Stomach (tissue), 9 donors: ENCODE data around the gene MALT1. TPM values are rescaled to one million over a fixed set of nuclear protein-coding genes. Genes with fewer than 3 reads are reported as not detected.

Experiments used
- DNase-seq, 2 donors: peaks; one replicate each; pipeline versions ENCODE4 v3.0.0 to v3.0.0-alpha.2; 2013 to 2019
- H3K27ac ChIP-seq, 5 donors: fragments of 200-600 bp in 4 of 5; sonication (generic) in 4 of 5; one replicate each; pipeline ENCODE4 v1.5.1; 2013 to 2019; ENCODE audit warnings: mild to moderate bottlenecking in 1 of 5, moderate library complexity in 1 of 5
- H3K27me3 ChIP-seq, 3 donors: fragments of 200-600 bp; sonication (generic); one replicate each; pipeline ENCODE4 v1.5.1; 2017 to 2019; ENCODE audit warnings: mixed run types in 1 of 3
- H3K36me3 ChIP-seq, 4 donors: fragments of 200-600 bp; sonication (generic); 1 replicate in 3 of 4; 2 replicates in 1 of 4; pipeline ENCODE4 v1.5.1; 2016 to 2019
- H3K4me1 ChIP-seq, 4 donors: fragments of 200-600 bp; sonication (generic); one replicate each; pipeline ENCODE4 v1.5.1; 2016 to 2019
- H3K4me3 ChIP-seq, 4 donors: fragments of 200-600 bp; sonication (generic) in 3 of 4; one replicate each; pipeline ENCODE4 v1.5.1; 2016 to 2019; ENCODE audit warnings: mild to moderate bottlenecking in 1 of 4
- H3K9me3 ChIP-seq, 4 donors: fragments of 200-600 bp; sonication (generic); one replicate each; pipeline ENCODE4 v1.5.1; 2016 to 2019
- EP300 ChIP-seq: sonication (generic); formaldehyde crosslinking; IDR thresholded peaks from one replicate; pipeline ENCODE4 v1.6.1; 2017; ENCODE audit warnings: antibody characterized with exemption
- POLR2A ChIP-seq, 4 donors: fragments of 450-650 bp; IDR thresholded peaks; one replicate each; pipeline ENCODE4 v1.6.1; 2016; ENCODE audit warnings: antibody characterized with exemption in 4 of 4, control low read depth in 2 of 4, mild to moderate bottlenecking in 1 of 4, moderate library complexity in 1 of 4
- POLR2AphosphoS5 ChIP-seq, 3 donors: sonication (generic); formaldehyde crosslinking; IDR thresholded peaks; one replicate each; pipeline ENCODE4 v1.6.1; 2016; ENCODE audit warnings: antibody characterized with exemption in 3 of 3
- WGBS, 5 donors: extraction: QIAGEN DNeasy Blood & Tissue Kit in 3 of 5; methylation state at CpG; one replicate each; pipeline versions ENCODE4 v1.1.5 to v1.1.7; 2013 to 2018; 5-methylcytosine and 5-hydroxymethylcytosine counted together
- intact Hi-C: fragments of 100-400 bp; cut with DNase I; formaldehyde crosslinking; loops from one replicate; pipeline ENCODE4 v1.15.1; 2023; ENCODE audit warnings: low total_unique reads
- polyA plus RNA-seq, 3 donors: library from polyadenylated mRNA; stranded (reverse); fragments of 200-250 nt; gene quantifications; one replicate each; pipeline ENCODE4 v1.2.3, GENCODE V29; 2013
- total RNA-seq, 5 donors: library from RNA; depleted of rRNA; stranded (reverse); fragments of >200 nt; gene quantifications; one replicate each; pipeline versions ENCODE4 v1.1.0 to v1.2.3, GENCODE V29; 2014 to 2016
- TF ChIP-seq, protein P1 (sequence below), 7 experiments: fragments of 450-650 bp in 4 of 7; fragments of 200-600 bp in 3 of 7; sonication (generic) in 3 of 7; IDR thresholded peaks; one replicate each; pipeline ENCODE4 v1.5.1; 2016 to 2019; ENCODE audit warnings: antibody characterized with exemption in 7 of 7, control low read depth in 2 of 7, mild to moderate bottlenecking in 1 of 7
- donor health status: healthy with polysubstance abuse.
- donor health status: Bipolar disorder and iron deficiency.
- donor health status: healthy.

MALT1 gene
- total and polyA plus RNA-seq, 8 donors = 4.9 to 85.7 (median 13.8) TPM

DNA sequence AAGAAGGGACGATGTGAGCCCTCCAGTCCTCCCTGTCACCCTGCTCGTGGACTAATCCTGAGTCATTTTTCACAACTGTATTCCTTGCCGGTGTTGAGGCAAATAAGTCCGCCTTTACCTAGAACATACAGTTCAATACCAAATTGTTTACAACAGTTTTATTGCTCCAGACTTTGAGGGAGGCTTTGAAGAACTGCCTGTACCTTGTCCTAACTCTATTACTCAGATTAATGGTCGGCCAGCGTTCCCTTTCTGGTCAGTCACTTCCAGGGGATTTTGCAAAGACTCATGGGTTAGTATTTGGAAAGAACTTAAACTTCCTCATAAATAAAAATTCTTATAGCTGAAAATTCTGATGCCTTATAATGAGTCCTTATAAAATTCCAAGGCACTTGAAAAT, 108.3 kb downstream of the MALT1 start:
- intact Hi-C loops = no loop called here
- no peaks in the 10 kb centered on the region for H3K27me3 ChIP-seq
- no peak overlapping the region for H3K4me3 ChIP-seq
- H3K9me3 ChIP-seq = no peaks in the 10 kb centered on the region
- no peaks in the 10 kb centered on the region for H3K36me3 ChIP-seq
- no peak overlapping the region for H3K27ac ChIP-seq
- 75 to 88% (median 83%) methylated on average over 6 of the region's 6 CpGs for WGBS, 5 donors
- no peak for DNase-seq
- TF ChIP-seq, protein P1, sequence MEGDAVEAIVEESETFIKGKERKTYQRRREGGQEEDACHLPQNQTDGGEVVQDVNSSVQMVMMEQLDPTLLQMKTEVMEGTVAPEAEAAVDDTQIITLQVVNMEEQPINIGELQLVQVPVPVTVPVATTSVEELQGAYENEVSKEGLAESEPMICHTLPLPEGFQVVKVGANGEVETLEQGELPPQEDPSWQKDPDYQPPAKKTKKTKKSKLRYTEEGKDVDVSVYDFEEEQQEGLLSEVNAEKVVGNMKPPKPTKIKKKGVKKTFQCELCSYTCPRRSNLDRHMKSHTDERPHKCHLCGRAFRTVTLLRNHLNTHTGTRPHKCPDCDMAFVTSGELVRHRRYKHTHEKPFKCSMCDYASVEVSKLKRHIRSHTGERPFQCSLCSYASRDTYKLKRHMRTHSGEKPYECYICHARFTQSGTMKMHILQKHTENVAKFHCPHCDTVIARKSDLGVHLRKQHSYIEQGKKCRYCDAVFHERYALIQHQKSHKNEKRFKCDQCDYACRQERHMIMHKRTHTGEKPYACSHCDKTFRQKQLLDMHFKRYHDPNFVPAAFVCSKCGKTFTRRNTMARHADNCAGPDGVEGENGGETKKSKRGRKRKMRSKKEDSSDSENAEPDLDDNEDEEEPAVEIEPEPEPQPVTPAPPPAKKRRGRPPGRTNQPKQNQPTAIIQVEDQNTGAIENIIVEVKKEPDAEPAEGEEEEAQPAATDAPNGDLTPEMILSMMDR (IDR thresholded peaks at IDR 0.05) = no peak
- TF ChIP-seq EP300 = no peak
- TF ChIP-seq POLR2A (IDR thresholded peaks at IDR 0.05) = no peak
- no peak for TF ChIP-seq POLR2AphosphoS5 (IDR thresholded peaks at IDR 0.05)
- peaks cover 0 to 7% (median 3%) of the 10 kb centered on the region in 4 donors for H3K4me1 ChIP-seq

GRCh38 chr18:58780045-58780444, 108.8 kb downstream of the MALT1 start:
- H3K4me3 ChIP-seq = no peak overlapping the region
- H3K9me3 ChIP-seq = no peaks in the 10 kb centered on the region
- TF ChIP-seq EP300 (no peak), POLR2A (IDR thresholded peaks at IDR 0.05) (no peak)
- TF ChIP-seq, protein P1 (IDR thresholded peaks at IDR 0.05) = no peak
- no peaks in the 10 kb centered on the region for H3K36me3 ChIP-seq
- H3K27ac ChIP-seq = no peak overlapping the region
- intact Hi-C loops = loop anchor here (5.0 kb wide), 1 partner anchor 277 kb away; no protein-coding TSS in a partner anchor
- no peak for DNase-seq
- peaks cover 5 to 12% (median 8%) of the 10 kb centered on the region in 4 donors for H3K4me1 ChIP-seq
- no peaks in the 10 kb centered on the region for H3K27me3 ChIP-seq
- WGBS, 5 donors = 71 to 82% (median 78%) methylated on average over 10 of the region's 10 CpGs

GRCh38 chr18:58781627-58782194, 110.4 kb downstream of the MALT1 start:
- Histone ChIP-seq H3K9me3 (no peaks in the 10 kb centered on the region), H3K27me3 (no peaks in the 10 kb centered on the region), H3K4me1 (peaks cover 14 to 22% (median 19%) of the 10 kb centered on the region in 4 donors), H3K36me3 (no peaks in the 10 kb centered on the region), H3K27ac (no peak overlapping the region), H3K4me3 (no peak overlapping the region)
- 20 to 24% (median 23%) methylated on average over 10 of the region's 10 CpGs for WGBS, 5 donors
- intact Hi-C loops = loop anchor here (5.0 kb wide), 1 partner anchor 276 kb away; no protein-coding TSS in a partner anchor
- DNase-seq = peak; percentile 77 to 92
- TF ChIP-seq, protein P1 (IDR thresholded peaks at IDR 0.05) = peak in 6 of 7 experiments; percentile 67 to 98 (median 86)
- TF ChIP-seq EP300 = no peak
- TF ChIP-seq POLR2A (IDR thresholded peaks at IDR 0.05) = no peak
- no peak for TF ChIP-seq POLR2AphosphoS5 (IDR thresholded peaks at IDR 0.05)

- Histone ChIP-seq H3K4me3 (no peak overlapping the region), H3K4me1 (peaks cover 14 to 36% (median 32%) of the 10 kb centered on the region in 4 donors), H3K27me3 (no peaks in the 10 kb centered on the region), H3K9me3 (no peaks in the 10 kb centered on the region), H3K27ac (peak overlapping the region in 2 of 5 donors; percentile 7 to 64), H3K36me3 (no peaks in the 10 kb centered on the region)
- intact Hi-C loops = loop anchor here (5.0 kb wide), 1 partner anchor 273 kb away; no protein-coding TSS in a partner anchor
- peak in 1 of 2 donors; percentile 50 for DNase-seq
- TF ChIP-seq EP300 (no peak), POLR2AphosphoS5 (IDR thresholded peaks at IDR 0.05) (no peak), POLR2A (IDR thresholded peaks at IDR 0.05) (no peak)
- TF ChIP-seq, protein P1 (IDR thresholded peaks at IDR 0.05) = no peak
- 62 to 80% (median 78%) methylated on average over 13 to 15 of the region's 15 CpGs for WGBS, 5 donors
These were observed 113.4 kb downstream of the MALT1 start for GRCh38 chr18:58784601-58785137.
